ENCODE data around the gene ALDH3B2. TPM values are rescaled to one million over a fixed set of nuclear protein-coding genes. Genes with fewer than 3 reads are reported as not detected.
"Not testable (repeated sequence)": the region's sequence is repeated elsewhere in the genome, so short reads cannot be mapped to it uniquely, and the experiment has no call there.

ALDH3B2 gene
- polyA plus RNA-seq, 3 donors: 0.07 to 0.16 TPM; not detected in 1

- no peak overlapping the region for H3K27ac ChIP-seq (ENCODE audit: low read depth, low read length)
- 84 to 88% (median 87%) methylated on average over 4 of the region's 4 CpGs for WGBS, 3 donors
These were observed 39.2 kb downstream of the ALDH3B2 start for GRCh38 chr11:67635231-67635521.

GRCh38 chr11:67634366-67635230, 39.8 kb downstream of the ALDH3B2 start:
- no peak overlapping the region for H3K27ac ChIP-seq (ENCODE audit: low read depth, low read length)
- 80 to 86% (median 83%) methylated on average over 19 to 20 of the region's 20 CpGs for WGBS, 3 donors

GRCh38 chr11:67633758-67634365, 40.6 kb downstream of the ALDH3B2 start:
- 80 to 87% (median 84%) methylated on average over 21 to 22 of the region's 22 CpGs for WGBS, 3 donors
- no peak overlapping the region for H3K27ac ChIP-seq (ENCODE audit: low read depth, low read length)

GRCh38 chr11:67632982-67633755, 41.3 kb downstream of the ALDH3B2 start:
- 90 to 93% (median 90%) methylated on average over 30 of the region's 30 CpGs for WGBS, 3 donors
- no peak overlapping the region for H3K27ac ChIP-seq (ENCODE audit: low read depth, low read length)

GRCh38 chr11:67632175-67632981, 42.0 kb downstream of the ALDH3B2 start:
- H3K27ac ChIP-seq (ENCODE audit: low read depth, low read length): no peak overlapping the region
- 32 to 83% (median 79%) methylated on average over 12 of the region's 12 CpGs for WGBS, 3 donors

- H3K27ac ChIP-seq (ENCODE audit: low read depth, low read length): no peak overlapping the region
- 93 to 100% (median 100%) methylated on average over 1 to 2 of the region's 2 CpGs for WGBS, 3 donors
These were observed 42.6 kb downstream of the ALDH3B2 start for GRCh38 chr11:67631853-67632174.

GRCh38 chr11:67631411-67631810, 43.0 kb downstream of the ALDH3B2 start:
- H3K27ac ChIP-seq (ENCODE audit: low read depth, low read length): no peak overlapping the region
- WGBS, 3 donors: 68 to 81% (median 77%) methylated on average over 7 of the region's 7 CpGs

GRCh38 chr11:67630943-67631331, 43.5 kb downstream of the ALDH3B2 start:
- 52 to 65% (median 55%) methylated on average over 16 of the region's 16 CpGs for WGBS, 3 donors

GRCh38 chr11:67630228-67630942, 44.0 kb downstream of the ALDH3B2 start:
- WGBS, 3 donors: 0 to 1% (median 1%) methylated on average over 39 to 70 of the region's 70 CpGs

More at GRCh38 chr11:67630943-67631331, 43.5 kb downstream of the ALDH3B2 start:
- H3K27ac ChIP-seq (ENCODE audit: low read depth, low read length): no peak overlapping the region

GRCh38 chr11:67629386-67630227, 44.8 kb downstream of the ALDH3B2 start, which contains the start of gene NUDT8:
Gene NUDT8 (minus strand): TSS chr11:67629937. CDS start chr11:67629911, 26 bp downstream.
- WGBS, 3 donors: 0 to 1% (median 0%) methylated on average over 83 to 101 of the region's 102 CpGs
- H3K27ac ChIP-seq (ENCODE audit: low read depth, low read length): no peak within 1 kb of the TSS

More at GRCh38 chr11:67630228-67630942, 44.0 kb downstream of the ALDH3B2 start:
- H3K27ac ChIP-seq (ENCODE audit: low read depth, low read length): no peak overlapping the region

- H3K27ac ChIP-seq (ENCODE audit: low read depth, low read length): no peak overlapping the region
- WGBS, 3 donors: 36 to 60% (median 54%) methylated on average over 25 of the region's 25 CpGs
These were observed 45.6 kb downstream of the ALDH3B2 start for GRCh38 chr11:67628710-67629385.

GRCh38 chr11:67627812-67628624, 46.4 kb downstream of the ALDH3B2 start:
- WGBS, 3 donors: 89 to 94% (median 93%) methylated on average over 15 of the region's 15 CpGs
- no peak overlapping the region for H3K27ac ChIP-seq (ENCODE audit: low read depth, low read length)

- no peak overlapping the region for H3K27ac ChIP-seq (ENCODE audit: low read depth, low read length)
- WGBS, 3 donors: 86 to 93% (median 91%) methylated on average over 6 of the region's 6 CpGs
These were observed 47.0 kb downstream of the ALDH3B2 start for GRCh38 chr11:67627441-67627811.

GRCh38 chr11:67626970-67627369, 47.5 kb downstream of the ALDH3B2 start:
- no peak overlapping the region for H3K27ac ChIP-seq (ENCODE audit: low read depth, low read length)
- 91 to 96% (median 92%) methylated on average over 10 of the region's 10 CpGs for WGBS, 3 donors

GRCh38 chr11:67626131-67626833, 48.1 kb downstream of the ALDH3B2 start:
- WGBS, 3 donors: 87 to 94% (median 90%) methylated on average over 10 of the region's 10 CpGs
- H3K27ac ChIP-seq (ENCODE audit: low read depth, low read length): not testable (repeated sequence)

Data from adipose tissue (tissue), 3 donors.